Central memory CD4-positive, alpha-beta T cell (primary cell): ENCODE data around the gene RPS19BP1.

Source experiments
- DNase-seq: peaks from one replicate; pipeline ENCODE4 v3.0.0; 2022
- total RNA-seq, 3 experiments: gene quantifications; one replicate each; lab custom pipeline; 2026; lab: John Stamatoyannopoulos, UW

Gene RPS19BP1
- total RNA-seq: 26.6 to 160 (median 51.6) reads per million in 3 experiments

DNA sequence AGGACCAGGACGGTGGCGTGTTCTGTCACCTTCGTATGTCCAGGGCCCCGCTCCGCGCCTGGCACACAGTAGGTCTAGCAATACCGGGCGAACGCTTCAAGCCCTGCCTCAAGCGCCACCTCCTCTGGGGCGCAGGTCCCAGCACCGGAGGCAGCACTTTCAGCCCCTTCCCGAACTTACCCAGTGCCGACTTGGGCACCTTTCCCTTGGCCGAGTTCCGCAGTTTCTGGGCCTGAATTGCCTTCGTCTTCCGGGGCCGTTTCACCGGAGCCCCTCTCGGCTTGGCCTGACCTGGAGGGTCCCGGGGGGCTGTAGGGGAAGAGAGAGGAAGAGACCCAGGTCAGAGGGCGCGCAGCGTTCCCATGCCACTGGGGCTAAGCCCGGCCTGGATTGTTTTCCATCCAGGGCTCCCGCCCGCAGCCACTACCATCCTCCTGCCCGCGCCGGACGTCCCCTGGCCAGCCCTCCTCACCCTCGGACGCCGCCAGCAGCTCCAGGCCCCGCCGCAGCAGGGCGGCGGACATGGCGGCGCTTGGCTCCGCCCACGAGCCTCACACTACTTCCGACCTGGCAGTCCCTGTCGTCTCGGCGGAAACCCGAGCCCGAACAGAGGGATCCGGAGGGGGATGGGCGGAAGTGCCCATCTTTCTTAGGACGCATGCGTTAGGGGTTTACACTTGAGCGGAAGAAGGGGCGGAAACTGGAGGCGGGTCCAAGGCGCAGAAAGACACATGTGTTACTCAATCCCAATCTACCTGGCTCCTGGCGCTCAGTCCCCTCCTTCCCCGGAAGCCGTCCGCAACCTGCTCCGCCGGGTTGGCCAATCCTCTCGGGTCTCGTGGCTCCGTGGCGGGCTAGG is at the start of gene RPS19BP1:
Gene RPS19BP1 (minus strand): TSS at position 534 of the 859 bp plus-strand sequence. CDS start 10 bp downstream, at position 524.
- peak; percentile 99 for DNase-seq

- DNase-seq: no peak
Measured at GRCh38 chr22:39581303-39581702, 48.8 kb upstream of the RPS19BP1 start.

DNA sequence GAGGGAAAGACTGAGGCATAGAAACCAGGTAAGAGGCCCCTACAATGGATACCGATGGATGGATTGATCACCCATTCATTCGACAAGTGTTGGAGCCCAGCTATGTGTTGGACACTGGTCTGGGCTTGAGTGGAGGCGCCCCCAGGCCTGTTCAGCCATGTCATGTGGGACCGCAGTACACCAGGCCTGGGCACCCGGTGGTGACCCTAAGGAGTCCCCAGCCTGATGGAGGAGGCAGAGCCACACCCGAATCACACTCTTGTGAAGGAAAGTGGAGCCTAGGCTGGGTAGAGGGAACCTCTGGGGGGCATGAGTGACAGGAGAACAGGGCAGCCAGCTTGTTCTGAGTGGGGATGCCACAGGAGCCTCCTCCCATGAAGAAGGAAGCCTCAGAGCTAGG is 48.2 kb upstream of the RPS19BP1 start:
- DNase-seq: no peak

GRCh38 chr22:39580006-39580441 is 47.5 kb upstream of the RPS19BP1 start:
- DNase-seq: no peak

DNA sequence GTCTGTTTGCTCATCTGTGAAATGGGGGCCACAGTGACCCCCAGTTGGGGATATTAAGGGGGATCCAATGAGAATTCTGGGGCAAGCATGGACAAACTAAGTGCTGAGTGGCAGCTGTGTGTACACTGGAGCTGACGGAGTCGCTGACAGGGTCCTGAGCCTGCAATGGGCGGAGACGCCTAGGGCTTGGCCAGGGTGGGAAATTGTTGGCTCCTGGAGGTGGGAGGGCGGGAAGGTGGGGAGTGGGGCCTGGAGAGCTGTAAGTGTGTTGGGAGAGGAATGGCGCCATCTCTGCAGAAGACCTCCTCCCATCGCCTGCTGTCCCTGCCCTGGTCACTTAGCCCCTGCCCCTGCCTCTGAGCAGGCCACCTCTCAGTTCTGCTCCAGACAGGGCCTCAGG is 45.4 kb upstream of the RPS19BP1 start:
- DNase-seq: no peak

GRCh38 chr22:39577366-39577765 is 44.8 kb upstream of the RPS19BP1 start:
- DNase-seq: no peak

DNA sequence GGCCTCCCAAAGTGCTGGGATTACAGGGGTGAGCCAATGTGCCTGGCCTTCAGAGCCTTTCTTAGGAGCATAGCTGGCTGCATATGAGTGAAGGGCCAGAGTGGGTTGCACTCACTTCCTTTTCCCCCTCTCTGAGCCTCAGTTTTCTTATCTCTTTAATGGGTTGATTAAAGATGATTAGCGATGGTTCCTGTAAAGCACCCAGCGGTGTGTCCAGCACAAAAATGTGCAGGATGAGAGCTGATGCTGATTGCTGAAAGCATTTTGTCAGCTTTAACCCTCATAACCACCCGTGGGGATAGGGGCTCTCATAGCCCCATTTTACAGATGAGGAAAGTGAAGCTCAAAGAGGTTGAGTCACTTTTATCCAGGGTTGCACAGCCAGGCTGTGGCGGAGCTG is 43.5 kb upstream of the RPS19BP1 start:
- DNase-seq: no peak

DNA sequence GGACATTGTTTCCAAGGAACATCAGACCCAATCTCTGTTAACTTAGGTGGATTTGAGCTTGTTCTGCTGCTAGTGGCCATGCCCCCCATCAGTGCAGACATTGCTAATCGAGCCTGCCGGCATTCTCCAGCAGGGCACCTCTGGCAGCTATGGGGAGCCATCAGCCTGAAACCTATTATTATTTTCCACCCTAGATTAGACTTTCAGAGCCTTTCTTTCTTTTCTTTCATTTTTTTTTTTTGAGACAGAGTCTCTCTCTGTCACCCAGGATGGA is 42.9 kb upstream of the RPS19BP1 start:
- no peak for DNase-seq

DNA sequence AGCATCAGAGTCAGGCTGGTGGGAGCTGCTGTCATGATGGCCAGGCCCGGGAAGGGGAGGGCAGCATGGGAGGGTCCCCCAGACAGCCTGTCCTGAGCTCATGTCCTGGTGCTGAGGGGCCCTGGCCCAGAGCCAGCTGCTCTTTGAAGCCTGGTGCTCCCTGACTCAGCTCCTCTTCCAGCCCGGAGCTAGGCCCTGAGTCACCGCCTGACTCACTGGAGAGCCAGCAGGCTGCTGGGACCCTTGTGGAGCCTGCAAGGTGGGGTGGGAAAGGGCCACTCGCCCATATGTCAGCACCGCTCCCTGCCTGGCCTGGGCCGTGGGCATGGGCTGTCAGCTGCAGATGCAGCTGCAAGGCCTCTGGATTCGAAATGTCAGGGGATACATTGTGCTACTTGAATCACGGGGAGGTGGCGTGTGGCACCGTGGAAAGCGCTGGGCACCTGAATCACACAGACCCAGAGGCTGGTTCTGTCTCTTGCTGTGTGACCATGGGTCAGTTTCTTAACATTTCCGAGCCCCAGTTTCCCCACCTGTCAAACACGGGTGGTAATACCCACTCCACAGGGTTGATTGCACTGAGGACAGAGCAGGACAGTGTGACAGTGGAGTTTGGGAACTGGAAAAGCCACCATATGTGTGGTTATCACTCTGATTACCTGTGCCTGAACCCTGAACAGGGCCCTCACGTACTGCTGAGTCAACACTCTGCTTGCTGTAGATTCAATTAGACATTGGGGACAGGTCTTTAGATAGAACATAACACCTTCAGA is 42.4 kb upstream of the RPS19BP1 start:
- no peak for DNase-seq

GRCh38 chr22:39571538-39571937 is 39.0 kb upstream of the RPS19BP1 start:
- no peak for DNase-seq

DNA sequence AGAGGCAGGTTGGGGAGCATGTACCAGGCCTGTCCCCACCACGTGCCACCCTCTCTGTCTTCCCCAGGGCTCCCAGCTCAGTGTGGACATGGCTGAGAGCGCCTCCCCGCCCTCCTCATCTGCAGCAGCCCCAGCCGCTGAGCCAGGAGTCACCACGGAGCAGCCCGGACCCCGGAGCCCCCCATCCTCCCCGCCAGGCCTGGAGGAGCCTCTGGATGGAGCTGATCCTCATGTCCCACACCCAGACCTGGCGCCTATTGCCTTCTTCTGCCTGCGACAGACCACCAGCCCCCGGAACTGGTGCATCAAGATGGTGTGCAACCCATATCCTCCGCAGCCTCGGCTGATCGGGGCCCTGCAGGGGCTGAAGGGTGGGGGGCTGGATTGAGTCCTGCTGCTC is 38.1 kb upstream of the RPS19BP1 start, which contains the start of gene CACNA1I:
Gene CACNA1I (plus strand): TSS at position 89 of the 400 bp plus-strand sequence. CDS start 0 bp downstream, at position 89.
- no peak for DNase-seq

DNA sequence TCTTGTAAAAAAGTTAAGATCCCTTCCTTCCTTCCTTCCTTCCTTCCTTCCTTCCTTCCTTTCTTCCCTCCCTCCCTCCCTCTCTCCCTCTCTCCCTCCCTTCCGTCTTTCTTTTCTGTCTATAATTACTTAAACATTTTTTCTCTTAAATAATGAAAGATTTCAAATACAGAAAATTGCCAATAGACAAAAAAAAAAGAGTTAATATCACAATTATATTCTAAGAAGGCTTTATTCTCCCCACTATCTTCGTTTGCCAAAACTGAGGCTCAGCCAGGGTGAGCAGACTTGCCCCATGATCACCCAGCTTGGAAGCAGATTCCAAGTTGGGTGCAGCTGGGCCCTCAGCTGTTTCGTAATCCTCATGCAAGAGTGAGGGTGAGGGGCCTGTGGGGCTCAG is 37.7 kb upstream of the RPS19BP1 start:
- no peak for DNase-seq

DNA sequence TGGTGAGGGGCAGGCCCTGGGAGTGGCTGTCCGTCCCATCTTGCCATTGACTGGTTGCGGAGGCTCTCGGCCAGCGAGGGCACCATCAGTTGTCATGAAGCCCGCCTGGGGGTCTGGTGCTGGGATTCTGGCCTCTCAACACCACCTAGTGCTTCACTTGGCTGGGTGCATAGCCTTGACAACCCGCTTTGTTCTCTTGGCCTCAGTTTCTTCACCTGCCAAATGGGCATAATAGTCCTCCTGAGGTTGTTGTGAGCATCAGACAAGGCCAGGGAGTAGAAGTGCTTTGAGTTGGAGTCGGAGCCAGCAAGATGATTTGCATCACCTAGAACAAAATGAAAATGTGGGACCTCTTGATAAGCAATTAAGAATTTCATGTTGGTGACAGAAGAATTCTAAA is 36.5 kb upstream of the RPS19BP1 start:
- DNase-seq: no peak

GRCh38 chr22:39568278-39568981 is 35.9 kb upstream of the RPS19BP1 start:
- no peak for DNase-seq

DNA sequence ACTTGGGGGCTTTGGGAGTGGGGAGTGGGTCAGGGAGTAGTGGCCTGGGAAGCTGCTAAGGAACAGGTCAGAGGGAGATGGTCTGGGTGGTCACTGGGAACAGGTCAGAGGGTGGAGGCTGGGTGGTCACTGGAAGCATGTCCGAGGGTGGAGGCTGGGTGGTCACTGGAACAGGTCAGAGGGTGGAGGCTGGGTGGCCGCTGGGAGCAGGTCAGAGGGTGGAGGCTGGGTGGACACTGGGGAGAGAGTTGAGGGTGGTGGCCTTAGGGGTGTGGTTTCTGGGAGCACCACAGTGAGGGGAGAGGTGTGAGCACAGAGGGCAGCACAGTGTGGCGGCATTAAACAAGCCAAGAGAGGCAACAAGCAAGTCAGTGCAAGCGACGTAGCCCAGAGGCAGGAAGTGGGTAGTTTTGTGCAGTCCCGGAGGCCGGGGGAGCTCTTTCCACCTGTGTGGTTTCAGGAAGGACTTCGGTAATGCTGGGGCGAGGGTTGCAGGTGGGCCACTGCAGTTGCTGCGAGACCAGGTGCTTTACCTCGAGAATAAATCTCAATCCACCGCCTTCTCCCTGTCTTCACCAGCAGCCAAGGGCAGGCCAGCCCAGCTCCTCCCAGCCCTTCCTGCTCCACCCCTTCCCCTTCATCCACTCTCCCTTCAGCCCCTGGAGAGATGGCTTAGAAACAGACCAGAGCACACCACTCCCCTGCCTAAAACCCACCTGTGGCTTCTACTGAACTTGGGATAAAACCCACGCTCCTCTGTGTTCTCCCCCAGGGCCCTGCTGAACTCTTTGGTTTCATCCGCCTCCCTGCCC is 34.8 kb upstream of the RPS19BP1 start:
- peak; percentile 49 for DNase-seq

GRCh38 chr22:39565414-39565944 is 32.9 kb upstream of the RPS19BP1 start:
- no peak for DNase-seq

DNA sequence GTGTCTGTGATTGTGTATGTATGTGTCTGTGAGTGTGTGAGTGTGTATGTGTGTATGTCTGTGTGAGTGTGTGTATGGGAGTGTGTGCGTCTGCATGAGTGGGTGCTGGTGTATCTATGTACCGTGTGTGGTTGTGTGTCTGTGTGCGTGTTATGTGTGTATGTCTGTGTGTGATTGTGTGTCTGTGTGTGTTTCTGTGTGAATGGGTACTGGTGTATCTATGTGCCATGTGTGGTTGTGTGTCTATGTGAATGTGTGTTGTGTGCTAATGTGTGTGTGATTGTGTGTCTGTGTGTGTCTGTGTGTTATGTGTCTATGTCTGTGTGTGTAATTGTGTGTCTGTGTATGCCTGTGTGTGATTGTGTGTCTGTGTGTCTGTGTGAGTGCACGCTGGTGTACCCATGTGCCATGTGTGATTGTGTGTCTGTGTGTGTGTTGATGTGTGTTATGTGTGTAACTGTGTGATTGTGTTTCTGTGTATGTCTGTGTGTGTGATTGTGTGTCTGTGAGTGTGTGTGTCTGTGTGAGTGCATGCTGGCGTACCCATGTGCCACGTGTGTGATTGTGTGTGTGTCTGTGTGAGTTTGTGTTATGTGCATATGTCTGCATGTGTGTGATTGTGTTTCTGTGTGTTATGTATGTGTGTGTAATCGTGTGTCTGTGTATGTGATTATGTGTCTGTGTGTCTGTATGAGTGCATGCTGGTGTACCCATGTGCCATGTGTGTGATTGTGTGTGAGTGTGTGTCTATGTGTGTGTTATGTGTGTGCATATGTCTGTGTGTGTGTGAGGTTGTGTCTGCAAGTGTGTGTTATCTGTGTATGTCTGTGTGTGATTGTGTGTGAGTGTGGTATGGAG is 31.3 kb upstream of the RPS19BP1 start:
- no peak for DNase-seq

- no peak for DNase-seq
Measured at GRCh38 chr22:39562839-39563489, 30.4 kb upstream of the RPS19BP1 start.

- no peak for DNase-seq
Measured at GRCh38 chr22:39560127-39560526, 27.6 kb upstream of the RPS19BP1 start.

DNA sequence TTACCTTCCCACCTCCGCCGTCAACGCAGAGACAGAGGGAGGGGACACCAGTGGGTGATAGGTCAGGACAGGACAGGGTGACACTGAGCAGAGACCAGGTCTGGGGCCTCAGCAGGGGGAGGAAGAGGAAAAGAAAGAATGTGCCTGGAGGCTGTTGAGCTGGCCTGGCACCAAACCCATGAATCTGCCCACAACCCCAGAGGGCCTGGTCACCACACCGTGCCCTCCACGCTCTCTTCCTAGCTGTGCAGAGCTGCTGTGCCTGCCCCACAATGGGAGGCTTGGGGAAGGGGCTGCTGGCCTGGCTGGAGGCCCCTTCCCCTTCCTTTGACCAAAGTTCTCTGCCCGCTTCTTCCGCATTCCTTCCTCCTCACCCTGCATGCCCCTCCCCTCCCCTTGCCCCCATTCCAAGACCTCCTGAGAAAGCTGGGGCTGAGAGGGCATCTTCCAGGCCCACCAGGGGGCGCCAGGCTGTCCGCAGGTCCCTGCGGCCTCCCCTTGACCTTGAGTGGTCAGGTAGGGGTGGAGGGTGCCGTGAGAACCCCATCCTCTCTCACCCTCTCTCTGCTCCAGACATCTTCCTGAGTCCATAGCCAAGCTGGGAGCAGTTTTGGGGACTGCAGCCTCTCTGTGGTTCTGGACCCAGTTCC is 27.0 kb upstream of the RPS19BP1 start:
- no peak for DNase-seq
